ENCODE results near the gene ASAP2. TPM values are rescaled to one million over a fixed set of nuclear protein-coding genes. Genes with fewer than 3 reads are reported as not detected.

Gene ASAP2
- total RNA-seq, 1 experiment from 2014 or later, result 12.6 TPM

DNA sequence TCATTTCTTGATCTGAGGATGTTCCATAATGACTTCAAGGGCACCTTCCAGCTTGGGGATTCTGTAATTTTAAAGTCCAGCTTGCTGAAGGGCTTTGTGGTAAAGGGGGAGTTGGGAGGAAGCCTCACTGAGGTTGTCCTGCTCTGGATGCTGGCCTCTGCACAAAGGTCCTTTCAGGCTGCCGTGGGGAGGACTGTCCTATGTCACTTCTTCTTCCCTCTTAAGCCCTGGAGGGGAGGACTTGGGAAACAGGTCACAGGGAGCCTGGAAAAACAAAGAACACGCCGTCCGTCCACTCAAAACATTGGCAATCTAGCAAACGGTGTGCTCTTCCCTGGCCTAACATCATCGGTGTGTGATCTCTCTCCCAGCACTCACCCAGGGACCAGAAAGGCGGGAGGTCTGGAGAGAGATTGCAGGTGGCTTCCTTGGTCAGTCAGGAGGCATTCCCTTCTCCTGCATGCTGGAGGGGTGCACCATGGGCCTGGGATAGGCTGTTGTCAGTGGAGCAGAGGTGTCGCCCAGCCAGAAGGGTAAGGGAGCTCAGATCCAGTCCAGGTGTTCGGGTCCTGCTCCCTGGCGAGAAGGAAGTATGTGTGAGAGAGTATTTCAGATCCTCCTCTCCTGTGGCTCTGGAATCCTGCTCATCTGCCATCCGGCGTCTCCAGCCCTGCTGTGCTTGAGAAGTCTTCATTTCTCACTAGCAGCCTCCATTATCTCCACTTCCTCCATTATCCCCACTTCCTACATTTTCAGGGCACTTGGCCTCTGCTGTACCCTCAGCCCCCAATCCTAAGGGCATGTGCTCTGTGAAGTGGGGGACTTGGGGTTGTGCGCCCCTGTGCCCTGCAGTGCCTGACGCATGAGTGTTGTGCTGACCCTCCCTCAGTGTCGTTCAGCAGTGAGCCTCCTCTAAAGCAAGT, 20.1 kb downstream of the ASAP2 start:
- Mint-ChIP-seq H3K27ac (peak overlapping the region in 2 of 3 experiments; percentile 44 to 56; a peak in 2 of 7 replicates), H3K36me3 (ENCODE audit: insufficient read depth in 1 of 3, low read depth in 3 of 3) (no peaks in the 10 kb centered on the region), H3K4me1 (peaks cover 28 to 46% of the 10 kb centered on the region in 2 experiments), H3K9me3 (no peaks in the 10 kb centered on the region), H3K4me3 (no peak overlapping the region), H3K27me3 (ENCODE audit: low read depth) (peaks cover 2% of the 10 kb centered on the region; the same call in 1 of the 2 replicates)
- no peak overlapping the region for H3K4ac ChIP-seq (ENCODE audit: low read depth, low read length)
- H3K14ac ChIP-seq (ENCODE audit: insufficient read depth, low read length), result no peak overlapping the region
- H4K5ac ChIP-seq (ENCODE audit: insufficient read length, low read depth, low read length), result no peak overlapping the region
- H3K27ac ChIP-seq (ENCODE audit: insufficient read length, low read depth, low read length), result no peak overlapping the region
- no peak overlapping the region for H2BK5ac ChIP-seq (ENCODE audit: insufficient read length, low read length)
- H3K9ac ChIP-seq (ENCODE audit: extremely low read depth, insufficient read length, low read length), result no peak overlapping the region
- H2BK120ac ChIP-seq (ENCODE audit: low read depth, low read length, poor library complexity, severe bottlenecking), result no peak overlapping the region
- H3K56ac ChIP-seq (ENCODE audit: insufficient read length, low read depth, low read length), result no peak overlapping the region
- no peak overlapping the region for H4K8ac ChIP-seq (replicated peaks; ENCODE audit: insufficient read length, low read depth, low read length)
- H4K20me1 ChIP-seq (ENCODE audit: control insufficient read depth, insufficient read depth, insufficient read length), result no peaks in the 10 kb centered on the region
- DNase-seq, result no peak
- no peaks in the 10 kb centered on the region for H3K27me3 ChIP-seq (ENCODE audit: insufficient read depth, low read length)
- no peak overlapping the region for H2AFZ ChIP-seq (ENCODE audit: low read length)
- no peak overlapping the region for H2BK15ac ChIP-seq (ENCODE audit: low read depth, low read length)
- H2BK12ac ChIP-seq (ENCODE audit: insufficient read length, low read depth, low read length), result no peak overlapping the region
- H3K4me2 ChIP-seq (ENCODE audit: insufficient read depth, insufficient read length, low read length), result no peak overlapping the region
- no peak overlapping the region for H2AK5ac ChIP-seq (ENCODE audit: insufficient read length, low read length)
- no CpG with 5 or more reads among the region's 15 CpGs for WGBS (ENCODE audit: extremely low coverage, insufficient read length, low lambda C conversion rate)
- no peaks in the 10 kb centered on the region for H3K79me1 ChIP-seq (ENCODE audit: insufficient read depth, low read depth, low read length, poor library complexity, severe bottlenecking)
- no peaks in the 10 kb centered on the region for H3K23me2 ChIP-seq (ENCODE audit: insufficient read length, low read depth, low read length, poor library complexity, severe bottlenecking)
- no peak overlapping the region for H4K91ac ChIP-seq (ENCODE audit: insufficient read length, low read depth, low read length)
- no peak for TF ChIP-seq CTCF (conservative IDR thresholded peaks at IDR 0.05)
- peak overlapping the region; percentile 45 for H3K18ac ChIP-seq (ENCODE audit: insufficient read length, low read depth, low read length)
- no peaks in the 10 kb centered on the region for H3K9me3 ChIP-seq (ENCODE audit: control insufficient read depth, low read depth, low read length)
- H3K4me1 ChIP-seq (ENCODE audit: insufficient read depth, low read length), result peaks cover 2% of the 10 kb centered on the region; the same call in 1 of the 2 replicates
- H2BK20ac ChIP-seq (ENCODE audit: low read depth, low read length, poor library complexity, severe bottlenecking), result no peak overlapping the region
- no peak overlapping the region for H3K23ac ChIP-seq (ENCODE audit: insufficient read length, low read depth, low read length)
- peaks cover 5% of the 10 kb centered on the region; the same call in 1 of the 2 replicates for H3K79me2 ChIP-seq (ENCODE audit: insufficient read depth, low read length)
- H3T11ph ChIP-seq (ENCODE audit: low read length), result no peak overlapping the region

Data from H9 (cell line).